K562 (cell line): ENCODE results near the gene ANKRD12. TPM values are rescaled to one million over a fixed set of nuclear protein-coding genes. Genes with fewer than 3 reads are reported as not detected.

Source experiments
- ASH1L ChIP-seq: fragments of 450-650 bp; IDR thresholded peaks from 2 replicates; pipeline ENCODE4 v1.6.1; 2018; ENCODE audit warnings: borderline replicate concordance, mild to moderate bottlenecking, low read depth; ENCODE audit not compliant: partially characterized antibody
- ESRRB ChIP-seq: fragments of 250-450 bp; sonication (Bioruptor Pico); IDR thresholded peaks from 2 replicates; pipeline ENCODE4 v1.5.0; 2020; ENCODE audit warnings: mild to moderate bottlenecking, moderate library complexity, borderline replicate concordance
- FOXA3 ChIP-seq, 2 experiments: fragments of 450-650 bp in 1 of 2; sonication (generic) in 1 of 2; formaldehyde crosslinking; IDR thresholded peaks in 1 of 2; conservative IDR thresholded peaks in 1 of 2; 2 replicates each; pipeline versions ENCODE4 v1.4.0 to v1.8.0; 2020 to 2022; ENCODE audit warnings: mild to moderate bottlenecking in 2 of 2, missing genetic modification reagents in 1 of 2
- GATAD2A ChIP-seq: fragments of 450-650 bp; IDR thresholded peaks from 2 replicates; pipeline ENCODE4 v1.6.1; 2017
- GATAD2B ChIP-seq: fragments of 450-650 bp; IDR thresholded peaks from 2 replicates; pipeline ENCODE4 v1.6.1; 2017; ENCODE audit warnings: mild to moderate bottlenecking, borderline replicate concordance
- HEY1 ChIP-seq: fragments of 250-450 bp; sonication (Bioruptor Pico); IDR thresholded peaks from 2 replicates; pipeline ENCODE4 v1.5.0; 2020; ENCODE audit warnings: mild to moderate bottlenecking, moderate library complexity, borderline replicate concordance
- HMG20A ChIP-seq: fragments of 450-650 bp; formaldehyde crosslinking; conservative IDR thresholded peaks from 2 replicates; pipeline ENCODE4 v1.4.0; 2020; ENCODE audit warnings: mild to moderate bottlenecking, mixed read lengths
- HMGN3 ChIP-seq: IDR thresholded peaks from 2 replicates; pipeline ENCODE4 v1.6.1; 2011; ENCODE audit warnings: borderline replicate concordance, low read depth, mild to moderate bottlenecking, mixed read lengths, low read length; ENCODE audit not compliant: insufficient read length; ENCODE audit errors: extremely low read depth
- NFATC3 ChIP-seq: fragments of 450-650 bp; IDR thresholded peaks from 2 replicates; pipeline ENCODE4 v1.6.1; 2017; ENCODE audit warnings: mild to moderate bottlenecking
- PHF20 ChIP-seq: fragments of 450-650 bp; IDR thresholded peaks from 2 replicates; pipeline ENCODE4 v1.6.1; 2018; ENCODE audit not compliant: partially characterized antibody
- PHTF2 ChIP-seq: fragments of 250-450 bp; sonication (Bioruptor Pico); IDR thresholded peaks from 2 replicates; pipeline ENCODE4 v1.5.0; 2021; ENCODE audit warnings: mild to moderate bottlenecking
- POLR2AphosphoS2 ChIP-seq: IDR thresholded peaks from 2 replicates; pipeline ENCODE4 v1.6.1; 2012; ENCODE audit warnings: low read length, improper control_type of control experiment
- PRPF4 ChIP-seq: fragments of 200-400 bp; formaldehyde crosslinking; IDR thresholded peaks from one replicate; pipeline ENCODE4 v1.6.1; 2017; ENCODE audit warnings: low read length, low read depth, mild to moderate bottlenecking; ENCODE audit not compliant: insufficient read depth, poor library complexity, severe bottlenecking
- PTRF ChIP-seq: fragments of 450-650 bp; IDR thresholded peaks from 2 replicates; pipeline ENCODE4 v1.6.1; 2016; ENCODE audit warnings: mild to moderate bottlenecking, missing genetic modification characterization, missing compliant biosample characterization
- PYGO2 ChIP-seq: fragments of 450-650 bp; IDR thresholded peaks from 2 replicates; pipeline ENCODE4 v1.6.1; 2016; ENCODE audit warnings: mild to moderate bottlenecking, missing genetic modification characterization, moderate library complexity, missing compliant biosample characterization
- SIRT6 ChIP-seq: IDR thresholded peaks from one replicate; pipeline ENCODE4 v1.6.1; 2012; ENCODE audit warnings: low read depth, mild to moderate bottlenecking, control low read depth, inconsistent platforms, low read length, moderate library complexity
- SMARCA4 ChIP-seq: fragments of 450-650 bp; IDR thresholded peaks from 2 replicates; pipeline ENCODE4 v1.6.1; 2016
- SNRNP70 ChIP-seq: fragments of 200-400 bp; formaldehyde crosslinking; optimal IDR thresholded peaks from 2 replicates; pipeline ENCODE3; 2017; ENCODE audit warnings: low read depth, low read length
- ZBTB5 ChIP-seq: fragments of 450-650 bp; IDR thresholded peaks from 2 replicates; pipeline ENCODE4 v1.6.1; 2017; ENCODE audit warnings: antibody characterized with exemption
- ZC3H11A ChIP-seq: IDR thresholded peaks from 2 replicates; pipeline ENCODE4 v1.6.1; 2012; ENCODE audit warnings: low read depth, low read length, improper control_type of control experiment
- ZNF644 ChIP-seq: fragments of 200-800 bp; sonication (Bioruptor generic); IDR thresholded peaks from 2 replicates; pipeline ENCODE4 v1.6.1; 2016; ENCODE audit warnings: low read depth, missing genetic modification characterization, missing compliant biosample characterization
- ZNF76 ChIP-seq: fragments of 250-450 bp; sonication (Bioruptor Pico); IDR thresholded peaks from 2 replicates; pipeline ENCODE4 v1.4.0; 2020; ENCODE audit warnings: mild to moderate bottlenecking, moderate library complexity, borderline replicate concordance
- polyA plus RNA-seq, 8 experiments: library from polyadenylated mRNA; depleted of rRNA in 4 of 8; stranded (reverse) in 5 of 8; unstranded in 3 of 8; fragments of >200 nt; fragmentation: Nextera tagmentation in 2 of 8; fragmentation: Illumina TruSeq in 1 of 8; extraction: Ambion mirVana in 2 of 8; extraction: Trizol in 1 of 8; gene quantifications; 2 replicates each; pipeline versions ENCODE4 v1.2.1 to v1.2.3, GENCODE V29; 2011 to 2014; ENCODE audit warnings: inconsistent platforms in 1 of 8, missing spikeins in 1 of 8
- total RNA-seq, 7 experiments: library from RNA; depleted of rRNA in 6 of 7; stranded (reverse); fragments of >200 nt in 6 of 7; fragmentation: Illumina TruSeq in 2 of 7; extraction: Trizol in 2 of 7; gene quantifications; 2 replicates each; pipeline versions ENCODE4 v1.2.1 to v1.2.3, GENCODE V29; 2011 to 2021; ENCODE audit warnings: low replicate concordance in 1 of 7
- TF ChIP-seq, protein P1 (sequence below): sonication (generic); formaldehyde crosslinking; IDR thresholded peaks from 2 replicates; pipeline ENCODE4 v1.8.1; 2023; ENCODE audit warnings: mild to moderate bottlenecking, missing genetic modification reagents
- TF ChIP-seq, protein P2 (sequence below): sonication (generic); IDR thresholded peaks from 2 replicates; pipeline ENCODE4 v1.6.1; 2016

The ANKRD12 gene
- total and polyA plus RNA-seq, 9 of the 15 experiments (the other 6 are each of a cell fraction or from before 2014, with no cell fraction given), result 6.6 to 28.2 (median 16.0) TPM

DNA sequence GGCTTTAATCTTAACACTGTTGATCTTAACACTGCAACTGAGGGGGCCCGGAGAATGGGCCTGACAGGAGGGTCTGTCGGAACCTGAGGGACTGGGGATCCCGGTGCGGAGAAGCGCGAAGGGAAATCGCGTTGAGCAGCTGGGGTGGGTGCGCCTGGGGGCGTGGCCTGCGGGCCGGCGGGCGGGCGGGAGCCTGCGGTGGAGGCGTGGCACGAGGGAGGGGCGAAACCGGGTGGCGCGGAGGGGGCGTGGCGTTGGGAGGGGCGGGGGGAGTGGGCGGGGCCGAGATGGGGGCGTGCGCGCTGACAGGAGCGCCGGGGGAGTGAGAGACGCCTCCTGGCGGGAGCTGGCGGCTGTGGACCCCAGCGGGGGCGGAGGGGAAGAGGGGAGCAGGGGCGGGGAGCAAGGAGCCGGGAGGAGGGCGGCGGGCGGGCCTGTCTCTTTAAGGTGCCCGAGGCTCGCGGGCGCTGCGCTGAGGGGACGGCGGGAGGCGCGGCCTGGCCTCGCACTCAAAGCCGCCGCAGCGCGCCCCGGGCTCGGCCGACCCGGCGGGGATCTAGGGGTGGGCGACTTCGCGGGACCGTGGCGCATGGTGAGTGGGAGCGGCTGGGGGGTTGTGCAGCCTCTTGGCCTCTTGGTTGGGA is 197.9 kb downstream of the ANKRD12 start, which contains the start of gene TWSG1 (continued):
- TF ChIP-seq PRPF4 (no peak), SNRNP70 (no peak), GATAD2A (peak; percentile 25; the same call in 1 of the 2 replicates), ZNF76 (CRISPR knock-in tag) (no peak), FOXA3 (CRISPR knock-in tag; conservative IDR thresholded peaks at IDR 0.05 in 1 of 2, IDR thresholded peaks at IDR 0.05 in 1 of 2) (no peak), ZBTB5 (no peak), PYGO2 (tag) (no peak), HEY1 (CRISPR knock-in tag) (no peak), PHTF2 (CRISPR knock-in tag) (no peak), NFATC3 (no peak), SMARCA4 (no peak), PHF20 (no peak), GATAD2B (0 out of 2 replicates have a peak, but pooled peaks have one; percentile 61), ZNF644 (tag) (no peak; the same call in 1 of the 2 replicates), HMG20A (no peak), SIRT6 (no peak), ESRRB (CRISPR knock-in tag) (no peak), HMGN3 (no peak), PTRF (tag) (no peak), ASH1L (no peak), POLR2AphosphoS2 (no peak), ZC3H11A (no peak)
- TF ChIP-seq, protein P1, sequence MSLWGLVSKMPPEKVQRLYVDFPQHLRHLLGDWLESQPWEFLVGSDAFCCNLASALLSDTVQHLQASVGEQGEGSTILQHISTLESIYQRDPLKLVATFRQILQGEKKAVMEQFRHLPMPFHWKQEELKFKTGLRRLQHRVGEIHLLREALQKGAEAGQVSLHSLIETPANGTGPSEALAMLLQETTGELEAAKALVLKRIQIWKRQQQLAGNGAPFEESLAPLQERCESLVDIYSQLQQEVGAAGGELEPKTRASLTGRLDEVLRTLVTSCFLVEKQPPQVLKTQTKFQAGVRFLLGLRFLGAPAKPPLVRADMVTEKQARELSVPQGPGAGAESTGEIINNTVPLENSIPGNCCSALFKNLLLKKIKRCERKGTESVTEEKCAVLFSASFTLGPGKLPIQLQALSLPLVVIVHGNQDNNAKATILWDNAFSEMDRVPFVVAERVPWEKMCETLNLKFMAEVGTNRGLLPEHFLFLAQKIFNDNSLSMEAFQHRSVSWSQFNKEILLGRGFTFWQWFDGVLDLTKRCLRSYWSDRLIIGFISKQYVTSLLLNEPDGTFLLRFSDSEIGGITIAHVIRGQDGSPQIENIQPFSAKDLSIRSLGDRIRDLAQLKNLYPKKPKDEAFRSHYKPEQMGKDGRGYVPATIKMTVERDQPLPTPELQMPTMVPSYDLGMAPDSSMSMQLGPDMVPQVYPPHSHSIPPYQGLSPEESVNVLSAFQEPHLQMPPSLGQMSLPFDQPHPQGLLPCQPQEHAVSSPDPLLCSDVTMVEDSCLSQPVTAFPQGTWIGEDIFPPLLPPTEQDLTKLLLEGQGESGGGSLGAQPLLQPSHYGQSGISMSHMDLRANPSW (CRISPR knock-in tag), result no peak
- TF ChIP-seq, protein P2, sequence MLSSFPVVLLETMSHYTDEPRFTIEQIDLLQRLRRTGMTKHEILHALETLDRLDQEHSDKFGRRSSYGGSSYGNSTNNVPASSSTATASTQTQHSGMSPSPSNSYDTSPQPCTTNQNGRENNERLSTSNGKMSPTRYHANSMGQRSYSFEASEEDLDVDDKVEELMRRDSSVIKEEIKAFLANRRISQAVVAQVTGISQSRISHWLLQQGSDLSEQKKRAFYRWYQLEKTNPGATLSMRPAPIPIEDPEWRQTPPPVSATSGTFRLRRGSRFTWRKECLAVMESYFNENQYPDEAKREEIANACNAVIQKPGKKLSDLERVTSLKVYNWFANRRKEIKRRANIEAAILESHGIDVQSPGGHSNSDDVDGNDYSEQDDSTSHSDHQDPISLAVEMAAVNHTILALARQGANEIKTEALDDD, result no peak
